Endothelial cell of umbilical vein (primary cell): Measurements from ENCODE around the gene PIP5K1C. TPM values are rescaled to one million over a fixed set of nuclear protein-coding genes. Genes with fewer than 3 reads are reported as not detected.

Experiments used
- BruUV-seq: library from RNA; stranded (reverse); fragments of 400-500 nt; replicated peaks from 2 replicates; lab custom pipeline; 2021; lab: Mats Ljungman, UMichigan
- CTCF ChIA-PET: fragments of 300-600, 350-600 bp; sonication (Branson Sonifier 250); formaldehyde crosslinking; loops from one replicate; lab custom pipeline; 2021; ENCODE audit warnings: antibody characterized with exemption, inconsistent platforms; lab: Charles Lee
- POLR2A ChIA-PET: fragments of 300-600, 350-600 bp; sonication (Branson Sonifier 250); formaldehyde crosslinking; loops from one replicate; lab custom pipeline; 2021; ENCODE audit warnings: antibody characterized with exemption, inconsistent platforms; lab: Charles Lee
- DNase-seq: peaks from one replicate; pipeline ENCODE4 v3.0.0-alpha.2; 2011; ENCODE audit warnings: low read depth, low spot score
- FAIRE-seq: peaks from 2 replicates; lab custom pipeline; 2011; peaks lifted over from hg19 to GRCh38; lab: Jason Lieb, UNC
- H2AFZ ChIP-seq: 2 replicates; pipeline ENCODE4 v1.6.0; 2012; ENCODE audit warnings: low read depth, low read length, control low read depth, inconsistent platforms
- H3K27ac ChIP-seq: 2 replicates; pipeline ENCODE4 v1.5.1; 2011; ENCODE audit warnings: low read depth, mild to moderate bottlenecking, control low read depth, low read length, moderate library complexity; ENCODE audit not compliant: insufficient read depth
- H3K27me3 ChIP-seq, 2 experiments: 2 replicates each; pipeline versions ENCODE4 v1.6.0 to v1.6.1; 2011; ENCODE audit warnings: low read length in 2 of 2, mixed read lengths in 1 of 2; ENCODE audit not compliant: control insufficient read depth in 2 of 2, insufficient read depth in 2 of 2
- H3K36me3 ChIP-seq, 2 experiments: 2 replicates in 1 of 2; 3 replicates in 1 of 2; pipeline ENCODE4 v1.5.1; 2011; ENCODE audit warnings: low read length in 2 of 2, mild to moderate bottlenecking in 1 of 2, moderate library complexity in 1 of 2; ENCODE audit not compliant: control insufficient read depth in 2 of 2, insufficient read depth in 2 of 2; ENCODE audit errors: extremely low read depth in 1 of 2
- H3K4me1 ChIP-seq: 3 replicates; pipeline ENCODE4 v1.5.1; 2011; ENCODE audit warnings: mild to moderate bottlenecking, low read length; ENCODE audit not compliant: control insufficient read depth, insufficient read depth; ENCODE audit errors: extremely low read depth
- H3K4me2 ChIP-seq: 2 replicates; pipeline ENCODE4 v1.6.1; 2011; ENCODE audit warnings: low read length, control low read depth, mixed read lengths; ENCODE audit not compliant: insufficient read depth
- H3K4me3 ChIP-seq, 3 experiments: fragments of 200-600 bp in 1 of 3; sonication (generic), shearing (Covaris generic) in 1 of 3; replicated peaks in 1 of 3; 2 replicates each; pipeline ENCODE4 v1.5.1; 2011 to 2016; ENCODE audit warnings: control low read depth in 3 of 3, low read length in 3 of 3, mild to moderate bottlenecking in 2 of 3, inconsistent platforms in 1 of 3, low read depth in 1 of 3, moderate library complexity in 1 of 3; ENCODE audit not compliant: insufficient read depth in 1 of 3
- H3K79me2 ChIP-seq: 2 replicates; pipeline ENCODE4 v1.6.0; 2012; ENCODE audit warnings: low read length, inconsistent platforms; ENCODE audit not compliant: control insufficient read depth, insufficient read depth
- H3K9ac ChIP-seq: replicated peaks from 2 replicates; pipeline ENCODE3; 2011; ENCODE audit warnings: low read length, control low read depth; ENCODE audit not compliant: insufficient read depth; ENCODE audit errors: extremely low read depth
- H3K9me1 ChIP-seq: replicated peaks from 3 replicates; pipeline ENCODE4 v1.6.0; 2011; ENCODE audit warnings: mild to moderate bottlenecking, low read length; ENCODE audit not compliant: control insufficient read depth, insufficient read depth; ENCODE audit errors: extremely low read depth
- H3K9me3 ChIP-seq: replicated peaks from 2 replicates; pipeline ENCODE4 v1.5.1; 2012; ENCODE audit warnings: low read length, inconsistent platforms; ENCODE audit not compliant: control insufficient read depth, insufficient read depth
- H4K20me1 ChIP-seq: replicated peaks from 2 replicates; pipeline ENCODE3; 2011; ENCODE audit warnings: mild to moderate bottlenecking, low read length; ENCODE audit not compliant: control insufficient read depth, insufficient read depth; ENCODE audit errors: extremely low read depth
- CTCF ChIP-seq, 2 donors: IDR thresholded peaks; 1 replicate in 1 of 2; 2 replicates in 1 of 2; pipeline ENCODE4 v1.5.1; 2011; ENCODE audit warnings: low read length in 2 of 2, mild to moderate bottlenecking in 2 of 2, moderate library complexity in 2 of 2, control low read depth in 1 of 2, inconsistent platforms in 1 of 2, low read depth in 1 of 2; ENCODE audit not compliant: insufficient read depth in 1 of 2; ENCODE audit errors: extremely low read depth in 1 of 2
- EZH2 ChIP-seq: IDR thresholded peaks from 2 replicates; pipeline ENCODE4 v1.6.1; 2012; ENCODE audit warnings: borderline replicate concordance, low read depth, mild to moderate bottlenecking, moderate library complexity, low read length, inconsistent platforms; ENCODE audit not compliant: severe bottlenecking
- FOS ChIP-seq: IDR thresholded peaks from 2 replicates; pipeline ENCODE4 v1.6.1; 2011; ENCODE audit warnings: mild to moderate bottlenecking, low read length, moderate library complexity, borderline replicate concordance; ENCODE audit not compliant: insufficient read depth
- GATA2 ChIP-seq: IDR thresholded peaks from 2 replicates; pipeline ENCODE4 v1.7.0; 2011; ENCODE audit warnings: low read depth, mild to moderate bottlenecking, moderate library complexity, mixed read lengths, low read length; ENCODE audit not compliant: insufficient read length, insufficient read depth
- JUN ChIP-seq: IDR thresholded peaks from 2 replicates; pipeline ENCODE4 v1.6.1; 2011; ENCODE audit warnings: borderline replicate concordance, low read depth; ENCODE audit not compliant: insufficient read length, insufficient read depth
- MAX ChIP-seq: IDR thresholded peaks from 2 replicates; pipeline ENCODE4 v1.6.1; 2011; ENCODE audit not compliant: insufficient read depth, insufficient read length
- MYC ChIP-seq: IDR thresholded peaks from one replicate; pipeline ENCODE4 v1.6.1; 2011; ENCODE audit warnings: mild to moderate bottlenecking, low read depth, low read length
- POLR2A ChIP-seq: IDR thresholded peaks from 2 replicates; pipeline ENCODE4 v1.6.1; 2012; ENCODE audit warnings: low read depth, mild to moderate bottlenecking, control low read depth, low read length
- POLR2AphosphoS5 ChIP-seq: IDR thresholded peaks from 2 replicates; pipeline ENCODE4 v1.6.1; 2012; ENCODE audit warnings: low read depth, mild to moderate bottlenecking, control low read depth, low read length, moderate library complexity; ENCODE audit not compliant: insufficient read depth
- dilution Hi-C: fragments of 300-500 bp; cut with MboI; formaldehyde crosslinking; loops from one replicate; pipeline ENCODE4 v1.15.0; 2019; ENCODE audit warnings: low sequenced_read_pairs; ENCODE audit not compliant: extremely low pct_ligation_motif_present
- intact Hi-C: fragments of 100-400 bp; cut with micrococcal nuclease; formaldehyde crosslinking; loops from one replicate; pipeline ENCODE4 v1.10.0; 2022
- polyA plus RNA-seq, 4 experiments: library from polyadenylated mRNA; depleted of rRNA in 3 of 4; stranded (reverse) in 3 of 4; unstranded in 1 of 4; fragments of >200 nt; gene quantifications; 2 replicates each; pipeline versions ENCODE4 v1.2.1 to v1.2.3, GENCODE V29; 2011 to 2012; ENCODE audit warnings: missing spikeins in 1 of 4
- total RNA-seq: library from RNA; stranded (reverse); gene quantifications from 2 replicates; pipeline ENCODE4 v1.2.3, GENCODE V29; 2021

Gene PIP5K1C
- total and polyA plus RNA-seq, 2 donors (not counting 3 experiments of a cell fraction or from before 2014, with no cell fraction given), result 31.6 to 79.5 TPM

GRCh38 chr19:3663838-3664237 lies 36.4 kb downstream of the PIP5K1C start:
- H3K4me1 ChIP-seq, result no peaks in the 10 kb centered on the region
- intact Hi-C loops, result no loop called here

More at GRCh38 chr19:3663838-3664237, 36.4 kb downstream of the PIP5K1C start:
- DNase-seq (no peak), FAIRE-seq (no peak)
- Histone ChIP-seq H3K36me3 (peaks cover 0 to 30% of the 10 kb centered on the region in 2 experiments), H3K27me3 (no peaks in the 10 kb centered on the region), H3K4me3 (no peak overlapping the region), H3K79me2 (no peaks in the 10 kb centered on the region), H3K4me2 (no peak overlapping the region), H3K9me3 (no peaks in the 10 kb centered on the region), H4K20me1 (no peaks in the 10 kb centered on the region), H3K9me1 (no peaks in the 10 kb centered on the region), H2AFZ (no peak overlapping the region), H3K27ac (no peak overlapping the region), H3K9ac (no peak overlapping the region)
- ChIA-PET CTCF (no interaction called here), POLR2A (no interaction called here)
- no peak for TF ChIP-seq POLR2A
- TF ChIP-seq POLR2AphosphoS5, result no peak
- TF ChIP-seq FOS, result no peak
- no peak for TF ChIP-seq MAX
- TF ChIP-seq EZH2, result no peak
- TF ChIP-seq JUN, result no peak
- TF ChIP-seq MYC, result no peak
- TF ChIP-seq CTCF (IDR thresholded peaks at IDR 0.05; ENCODE audit: extremely low read depth in 1 of 2, insufficient read depth in 1 of 2, low read depth in 1 of 2, low read length in 2 of 2), result no peak
- TF ChIP-seq GATA2, result no peak
- BruUV-seq, result no TSS peak
- dilution Hi-C loops, result no loop called here
